ENCODE measurements around the gene UQCRQ. TPM values are rescaled to one million over a fixed set of nuclear protein-coding genes. Genes with fewer than 3 reads are reported as not detected.

Gene UQCRQ
- total and polyA plus RNA-seq, 4 donors: 62.5 to 2,326 (median 326) TPM

GRCh38 chr5:132890817-132891216 lies 24.4 kb downstream of the UQCRQ start:
- no peaks in the 10 kb centered on the region for H3K9me3 ChIP-seq (ENCODE audit: control insufficient read depth in 4 of 4, low read length in 3 of 4)
- no peak overlapping the region for H3K4me3 ChIP-seq (ENCODE audit: low read depth in 1 of 3, low read length in 3 of 3)
- no peak overlapping the region for H3K9ac ChIP-seq (ENCODE audit: low read depth in 1 of 2, low read length in 2 of 2)
- no peak overlapping the region for H3K27ac ChIP-seq (ENCODE audit: low read depth in 1 of 2, low read length in 2 of 2)
- no peaks in the 10 kb centered on the region for H3K27me3 ChIP-seq (ENCODE audit: control insufficient read depth in 4 of 4, insufficient read depth in 4 of 4, low read length in 3 of 4)
- WGBS: 97% methylated on average over 4 of the region's 4 CpGs
- peaks cover 8 to 84% (median 78%) of the 10 kb centered on the region in 4 donors for H3K36me3 ChIP-seq (ENCODE audit: control insufficient read depth in 4 of 4, insufficient read depth in 3 of 4, low read depth in 1 of 4, low read length in 3 of 4)
- TF ChIP-seq ATF3 (IDR thresholded peaks at IDR 0.05) (no peak), GABPA (IDR thresholded peaks at IDR 0.05 in 1 of 2, conservative IDR thresholded peaks at IDR 0.05 in 1 of 2) (no peak), FOXA2 (IDR thresholded peaks at IDR 0.05) (no peak), CTCF (IDR thresholded peaks at IDR 0.05; ENCODE audit: low read depth, low read length, missing input control) (no peak), REST (IDR thresholded peaks at IDR 0.05) (no peak), HNF4A (conservative IDR thresholded peaks at IDR 0.05) (no peak), SP1 (IDR thresholded peaks at IDR 0.05) (no peak), NR2F2 (IDR thresholded peaks at IDR 0.05) (no peak)
- DNase-seq (ENCODE audit: low spot score): no peak
- H3K4me1 ChIP-seq (ENCODE audit: control insufficient read depth in 4 of 4, insufficient read depth in 4 of 4, low read length in 3 of 4): no peaks in the 10 kb centered on the region

- H3K4me3 ChIP-seq (ENCODE audit: low read depth in 1 of 3, low read length in 3 of 3): no peak overlapping the region
- 94% methylated on average over 4 of the region's 4 CpGs for WGBS
- no peak overlapping the region for H3K9ac ChIP-seq (ENCODE audit: low read depth in 1 of 2, low read length in 2 of 2)
These were observed 29.4 kb downstream of the UQCRQ start for GRCh38 chr5:132895719-132896305.

GRCh38 chr5:132896685-132897084 lies 30.2 kb downstream of the UQCRQ start:
- Histone ChIP-seq H3K36me3 (ENCODE audit: control insufficient read depth in 4 of 4, insufficient read depth in 3 of 4, low read depth in 1 of 4, low read length in 3 of 4) (peaks cover 8 to 72% (median 59%) of the 10 kb centered on the region in 4 donors), H3K4me3 (ENCODE audit: low read depth in 1 of 3, low read length in 3 of 3) (no peak overlapping the region), H3K4me1 (ENCODE audit: control insufficient read depth in 4 of 4, insufficient read depth in 4 of 4, low read length in 3 of 4) (no peaks in the 10 kb centered on the region), H3K9me3 (ENCODE audit: control insufficient read depth in 4 of 4, low read length in 3 of 4) (no peaks in the 10 kb centered on the region), H3K9ac (ENCODE audit: low read depth in 1 of 2, low read length in 2 of 2) (no peak overlapping the region), H3K27ac (ENCODE audit: low read depth in 1 of 2, low read length in 2 of 2) (no peak overlapping the region), H3K27me3 (ENCODE audit: control insufficient read depth in 4 of 4, insufficient read depth in 4 of 4, low read length in 3 of 4) (no peaks in the 10 kb centered on the region)
- WGBS: 85% methylated on average over 7 of the region's 7 CpGs
- TF ChIP-seq GABPA (IDR thresholded peaks at IDR 0.05 in 1 of 2, conservative IDR thresholded peaks at IDR 0.05 in 1 of 2) (no peak), CTCF (IDR thresholded peaks at IDR 0.05; ENCODE audit: low read depth, low read length, missing input control) (no peak), NR2F2 (IDR thresholded peaks at IDR 0.05) (no peak), EGR1 (IDR thresholded peaks at IDR 0.05; ENCODE audit: low read depth in 2 of 2) (no peak), TAF1 (conservative IDR thresholded peaks at IDR 0.05) (no peak)
- no peak for DNase-seq (ENCODE audit: low spot score)

More at GRCh38 chr5:132895719-132896305, 29.4 kb downstream of the UQCRQ start:
- H3K9me3 ChIP-seq (ENCODE audit: control insufficient read depth in 4 of 4, low read length in 3 of 4): no peaks in the 10 kb centered on the region
- no peak overlapping the region for H3K27ac ChIP-seq (ENCODE audit: low read depth in 1 of 2, low read length in 2 of 2)
- no peak for TF ChIP-seq EGR1 (IDR thresholded peaks at IDR 0.05; ENCODE audit: low read depth in 2 of 2)
- no peak for TF ChIP-seq FOXA2 (IDR thresholded peaks at IDR 0.05)
- H3K4me1 ChIP-seq (ENCODE audit: control insufficient read depth in 4 of 4, insufficient read depth in 4 of 4, low read length in 3 of 4): no peaks in the 10 kb centered on the region
- no peaks in the 10 kb centered on the region for H3K27me3 ChIP-seq (ENCODE audit: control insufficient read depth in 4 of 4, insufficient read depth in 4 of 4, low read length in 3 of 4)
- no peak for DNase-seq (ENCODE audit: low spot score)
- peaks cover 8 to 71% (median 61%) of the 10 kb centered on the region in 4 donors for H3K36me3 ChIP-seq (ENCODE audit: control insufficient read depth in 4 of 4, insufficient read depth in 3 of 4, low read depth in 1 of 4, low read length in 3 of 4)
